Activated CD8-positive, alpha-beta T cell treated with anti-CD3 and anti-CD28 coated beads for 36 hours (primary cell): Measurements from ENCODE around the gene KLF5. TPM values are rescaled to one million over a fixed set of nuclear protein-coding genes. Genes with fewer than 3 reads are reported as not detected.

ENCODE experiments used
- ATAC-seq: fragments of 200-7000 bp; cut with Tn5 transposase; one replicate; pipeline ENCODE4 v1.10.0; 2021; ENCODE audit warnings: mild to moderate bottlenecking, moderate library complexity
- CTCF ChIA-PET: fragments of 350-600 bp; sonication (Branson Sonifier 250); formaldehyde crosslinking; loops from one replicate; lab custom pipeline; 2021; ENCODE audit warnings: antibody characterized with exemption; lab: Charles Lee
- POLR2A ChIA-PET: fragments of 350-600 bp; sonication (Branson Sonifier 250); formaldehyde crosslinking; loops from one replicate; lab custom pipeline; 2021; ENCODE audit warnings: antibody characterized with exemption; lab: Charles Lee
- DNase-seq: peaks from one replicate; pipeline ENCODE4 v3.0.0-alpha.2; 2020
- H3K27ac Mint-ChIP-seq: one replicate; pipeline ENCODE4 v1.8.0; 2021; ENCODE audit warnings: mild to moderate bottlenecking, mixed read lengths
- H3K27me3 Mint-ChIP-seq: one replicate; pipeline ENCODE4 v1.8.0; 2021; ENCODE audit warnings: mixed read lengths
- H3K36me3 Mint-ChIP-seq: one replicate; pipeline ENCODE4 v1.8.0; 2021; ENCODE audit warnings: low read depth, mixed read lengths
- H3K4me1 Mint-ChIP-seq: one replicate; pipeline ENCODE4 v1.8.0; 2021; ENCODE audit warnings: low read depth, mixed read lengths
- H3K4me3 Mint-ChIP-seq: one replicate; pipeline ENCODE4 v1.8.0; 2021; ENCODE audit warnings: mild to moderate bottlenecking, moderate library complexity, mixed read lengths
- H3K9me3 Mint-ChIP-seq: one replicate; pipeline ENCODE4 v1.8.0; 2021; ENCODE audit warnings: mixed read lengths
- intact Hi-C: fragments of 100-400 bp; cut with micrococcal nuclease; formaldehyde crosslinking; loops from one replicate; pipeline ENCODE4 v1.10.0; 2022
- total RNA-seq, 2 experiments: library from RNA; stranded (reverse); gene quantifications; one replicate each; pipeline ENCODE4 v1.2.3, GENCODE V29; 2021
- TF ChIP-seq, protein P1 (sequence below): fragments of 200-600 bp; IDR thresholded peaks from one replicate; pipeline ENCODE4 v1.8.0; 2022; ENCODE audit warnings: antibody characterized with exemption, mild to moderate bottlenecking

Gene KLF5
- total RNA-seq, 2 experiments from 2014 or later, result 1.3 to 1.6 TPM

DNA sequence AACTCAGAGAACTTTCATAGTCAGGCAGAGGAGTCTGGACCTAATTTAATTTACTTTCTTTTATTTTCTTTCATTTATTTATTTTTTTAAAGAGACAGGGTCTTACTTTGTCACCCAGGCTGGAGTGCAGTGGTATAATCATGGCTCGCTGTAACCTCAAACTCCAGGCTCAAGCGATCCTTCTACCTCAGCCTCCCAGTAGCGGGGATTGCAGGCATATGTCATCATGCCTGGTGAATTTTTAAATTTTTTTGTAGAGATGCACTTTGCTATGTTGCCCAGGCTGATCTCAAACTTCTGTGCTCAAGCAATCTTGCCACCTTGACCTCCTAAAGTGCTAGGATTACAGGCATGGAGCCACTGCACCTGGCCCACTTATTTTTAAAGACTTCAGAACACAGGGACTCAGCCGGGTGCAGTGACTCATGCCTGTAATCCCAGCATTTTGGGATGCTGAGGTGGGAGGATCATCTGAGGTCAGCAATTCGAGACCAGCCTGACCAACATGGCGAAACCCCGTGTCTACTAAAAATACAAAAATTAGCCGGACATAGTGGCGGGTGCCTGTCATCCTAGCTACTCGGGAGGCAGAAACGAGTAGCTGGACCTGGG is 50.6 kb downstream of the KLF5 start:
- intact Hi-C loops, result no loop called here
- Mint-ChIP-seq H3K27ac (no peak overlapping the region), H3K4me1 (no peaks in the 10 kb centered on the region), H3K9me3 (no peaks in the 10 kb centered on the region), H3K4me3 (no peak overlapping the region), H3K36me3 (no peaks in the 10 kb centered on the region), H3K27me3 (peaks cover 2% of the 10 kb centered on the region)
- ATAC-seq (no peak), DNase-seq (no peak)
- ChIA-PET POLR2A (no interaction called here), CTCF (no interaction called here)
- TF ChIP-seq, protein P1, sequence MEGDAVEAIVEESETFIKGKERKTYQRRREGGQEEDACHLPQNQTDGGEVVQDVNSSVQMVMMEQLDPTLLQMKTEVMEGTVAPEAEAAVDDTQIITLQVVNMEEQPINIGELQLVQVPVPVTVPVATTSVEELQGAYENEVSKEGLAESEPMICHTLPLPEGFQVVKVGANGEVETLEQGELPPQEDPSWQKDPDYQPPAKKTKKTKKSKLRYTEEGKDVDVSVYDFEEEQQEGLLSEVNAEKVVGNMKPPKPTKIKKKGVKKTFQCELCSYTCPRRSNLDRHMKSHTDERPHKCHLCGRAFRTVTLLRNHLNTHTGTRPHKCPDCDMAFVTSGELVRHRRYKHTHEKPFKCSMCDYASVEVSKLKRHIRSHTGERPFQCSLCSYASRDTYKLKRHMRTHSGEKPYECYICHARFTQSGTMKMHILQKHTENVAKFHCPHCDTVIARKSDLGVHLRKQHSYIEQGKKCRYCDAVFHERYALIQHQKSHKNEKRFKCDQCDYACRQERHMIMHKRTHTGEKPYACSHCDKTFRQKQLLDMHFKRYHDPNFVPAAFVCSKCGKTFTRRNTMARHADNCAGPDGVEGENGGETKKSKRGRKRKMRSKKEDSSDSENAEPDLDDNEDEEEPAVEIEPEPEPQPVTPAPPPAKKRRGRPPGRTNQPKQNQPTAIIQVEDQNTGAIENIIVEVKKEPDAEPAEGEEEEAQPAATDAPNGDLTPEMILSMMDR, result no peak

DNA sequence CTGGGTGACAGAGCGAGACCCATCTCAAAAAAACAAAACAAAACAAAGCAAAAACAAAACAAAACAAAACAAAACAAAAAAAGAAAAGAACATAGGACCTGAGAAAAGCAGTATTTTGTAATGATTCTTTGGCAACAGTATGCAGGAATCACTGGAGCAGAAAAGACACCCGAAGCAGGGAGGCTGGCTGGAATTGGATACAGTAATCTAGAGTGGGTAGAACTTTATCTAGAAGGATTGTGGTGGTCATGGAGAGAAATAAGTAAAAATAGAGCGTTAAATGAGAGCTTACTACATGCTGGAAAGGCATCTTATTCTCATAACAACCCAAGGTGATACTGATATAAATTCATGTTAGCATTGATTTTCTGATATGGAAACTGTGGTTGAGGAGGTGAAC is 51.2 kb downstream of the KLF5 start:
- H3K36me3 Mint-ChIP-seq, result no peaks in the 10 kb centered on the region
- H3K27ac Mint-ChIP-seq, result no peak overlapping the region
- ChIA-PET POLR2A (no interaction called here), CTCF (no interaction called here)
- H3K27me3 Mint-ChIP-seq, result peaks cover 2% of the 10 kb centered on the region
- intact Hi-C loops, result no loop called here
- H3K9me3 Mint-ChIP-seq, result no peaks in the 10 kb centered on the region
- no peaks in the 10 kb centered on the region for H3K4me1 Mint-ChIP-seq
- DNase-seq, result no peak
- no peak overlapping the region for H3K4me3 Mint-ChIP-seq
- TF ChIP-seq, protein P1, result no peak
- no peak for ATAC-seq

DNA sequence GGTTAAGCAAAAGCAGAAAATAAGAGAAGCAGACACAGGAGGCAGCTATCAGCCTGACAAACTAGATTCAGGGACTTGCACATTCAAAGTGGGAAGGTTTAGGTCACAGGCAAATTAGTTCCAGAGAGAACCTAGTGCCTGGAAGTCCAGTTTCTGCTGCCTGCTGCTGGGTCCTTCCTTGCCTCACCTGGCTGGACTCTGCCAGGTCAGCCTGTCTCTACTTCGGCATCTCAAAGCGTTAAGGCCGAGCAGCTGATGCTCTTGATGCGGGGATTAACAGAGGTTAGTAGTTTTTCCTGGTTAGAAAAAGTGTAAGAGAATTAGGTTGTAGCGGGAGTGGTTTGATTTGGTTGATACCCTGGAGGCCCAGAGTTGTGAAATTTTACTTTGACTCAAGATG is 52.0 kb downstream of the KLF5 start:
- TF ChIP-seq, protein P1, result no peak
- ChIA-PET CTCF (no interaction called here), POLR2A (no interaction called here)
- no peak overlapping the region for H3K4me3 Mint-ChIP-seq
- H3K27ac Mint-ChIP-seq, result no peak overlapping the region
- intact Hi-C loops, result no loop called here
- H3K4me1 Mint-ChIP-seq, result no peaks in the 10 kb centered on the region
- H3K27me3 Mint-ChIP-seq, result peaks cover 2% of the 10 kb centered on the region
- no peaks in the 10 kb centered on the region for H3K36me3 Mint-ChIP-seq
- ATAC-seq (no peak), DNase-seq (no peak)
- H3K9me3 Mint-ChIP-seq, result no peaks in the 10 kb centered on the region

DNA sequence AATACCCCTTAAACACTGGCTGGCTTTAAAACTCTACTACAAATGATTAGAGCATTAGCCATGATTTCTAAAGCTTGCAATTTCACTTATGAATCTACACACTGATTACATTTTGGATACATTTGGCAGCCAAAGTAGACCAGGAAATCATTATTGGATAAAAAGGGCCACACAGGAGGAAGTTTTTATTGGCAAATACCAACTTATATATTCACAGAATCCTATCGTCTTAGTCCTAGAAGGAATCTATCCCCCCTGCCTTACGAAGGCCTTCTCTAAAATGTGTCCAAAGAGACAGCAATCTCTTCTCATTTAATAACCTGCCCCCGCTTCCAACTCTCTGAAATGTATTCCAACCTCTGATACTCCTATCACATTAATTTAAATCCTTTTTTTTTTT is 52.5 kb downstream of the KLF5 start:
- no peak overlapping the region for H3K27ac Mint-ChIP-seq
- TF ChIP-seq, protein P1, result no peak
- H3K9me3 Mint-ChIP-seq, result no peaks in the 10 kb centered on the region
- no peak overlapping the region for H3K4me3 Mint-ChIP-seq
- ChIA-PET POLR2A (no interaction called here), CTCF (no interaction called here)
- DNase-seq, result no peak
- H3K36me3 Mint-ChIP-seq, result no peaks in the 10 kb centered on the region
- no peak for ATAC-seq
- intact Hi-C loops, result no loop called here
- H3K27me3 Mint-ChIP-seq, result peaks cover 2% of the 10 kb centered on the region
- no peaks in the 10 kb centered on the region for H3K4me1 Mint-ChIP-seq

DNA sequence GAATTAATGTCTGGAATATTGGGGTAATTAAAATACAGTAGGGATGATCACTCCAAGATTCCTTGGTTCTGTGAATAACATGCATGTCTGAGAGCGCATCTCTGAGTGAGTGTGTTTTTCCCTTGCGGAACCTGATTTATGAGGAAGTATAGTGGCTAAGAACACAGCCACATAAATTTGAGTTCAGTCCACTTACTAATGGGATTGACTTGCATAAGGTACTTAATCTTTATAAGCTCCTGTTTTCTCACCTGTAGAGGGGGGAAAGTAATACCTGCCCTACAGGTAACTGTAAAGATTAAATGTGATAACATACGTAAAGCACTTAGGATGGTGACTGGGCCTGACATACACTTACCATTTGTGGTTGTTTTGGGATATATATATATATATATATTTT is 60.8 kb downstream of the KLF5 start:
- POLR2A ChIA-PET, result no interaction called here

More for the DNA sequence above, 60.8 kb downstream of the KLF5 start:
- TF ChIP-seq, protein P1, result no peak
- H3K4me3 Mint-ChIP-seq, result no peak overlapping the region
- H3K36me3 Mint-ChIP-seq, result no peaks in the 10 kb centered on the region
- no peaks in the 10 kb centered on the region for H3K4me1 Mint-ChIP-seq
- ATAC-seq (no peak), DNase-seq (no peak)
- H3K9me3 Mint-ChIP-seq, result no peaks in the 10 kb centered on the region
- CTCF ChIA-PET, result no interaction called here
- H3K27me3 Mint-ChIP-seq, result no peaks in the 10 kb centered on the region
- no peak overlapping the region for H3K27ac Mint-ChIP-seq
- intact Hi-C loops, result no loop called here
